Fibroblast of mammary gland (primary cell): ENCODE data around the gene RHOU.

Experiments used
- DNase-seq: peaks from one replicate; pipeline ENCODE4 v3.0.0-alpha.2; 2010; ENCODE audit warnings: low read depth
- H3K4me3 ChIP-seq: 2 replicates; pipeline ENCODE4 v1.5.1; 2011; ENCODE audit warnings: low read depth, mild to moderate bottlenecking, low read length, moderate library complexity; ENCODE audit not compliant: control insufficient read depth
- CTCF ChIP-seq: conservative IDR thresholded peaks from 2 replicates; pipeline ENCODE4 v1.5.1; 2011; ENCODE audit warnings: low read depth, low read length, inconsistent platforms; ENCODE audit not compliant: control insufficient read depth, insufficient read depth

RHOU gene

GRCh38 chr1:228763561-228763960 lies 28.3 kb downstream of the RHOU start:
- DNase-seq: no peak
- no peak for TF ChIP-seq CTCF

GRCh38 chr1:228765168-228765946 lies 30.1 kb downstream of the RHOU start:
- H3K4me3 ChIP-seq: no peak overlapping the region
- no peak for DNase-seq
- TF ChIP-seq CTCF: no peak

More at GRCh38 chr1:228763561-228763960, 28.3 kb downstream of the RHOU start:
- no peak overlapping the region for H3K4me3 ChIP-seq

- TF ChIP-seq CTCF: no peak
- DNase-seq: no peak
- no peak overlapping the region for H3K4me3 ChIP-seq
Observed at GRCh38 chr1:228766788-228767187, 31.5 kb downstream of the RHOU start.

GRCh38 chr1:228767636-228768354 lies 32.5 kb downstream of the RHOU start:
- H3K4me3 ChIP-seq: no peak overlapping the region
- no peak for DNase-seq
- no peak for TF ChIP-seq CTCF

GRCh38 chr1:228768355-228769000 lies 33.2 kb downstream of the RHOU start:
- DNase-seq: peak; percentile 20
- no peak overlapping the region for H3K4me3 ChIP-seq
- no peak for TF ChIP-seq CTCF

- DNase-seq: no peak
- H3K4me3 ChIP-seq: no peak overlapping the region
- TF ChIP-seq CTCF: no peak
Observed at GRCh38 chr1:228770779-228771223, 35.5 kb downstream of the RHOU start.
